IPS-15b (cell line): ENCODE results near the gene CXCL6.
A peak's percentile ranks its signal among the peaks of the same experiment; 100 is the strongest.

ENCODE experiments used
- H3K27me3 ChIP-seq: one replicate; pipeline ENCODE4 v1.6.1; 2013; ENCODE audit warnings: low read length; ENCODE audit not compliant: control insufficient read depth, insufficient read depth
- H3K36me3 ChIP-seq: one replicate; pipeline ENCODE4 v1.6.1; 2013; ENCODE audit warnings: low read length; ENCODE audit not compliant: control insufficient read depth, insufficient read depth
- H3K4me1 ChIP-seq: one replicate; pipeline ENCODE4 v1.6.1; 2013; ENCODE audit warnings: mild to moderate bottlenecking, low read length; ENCODE audit not compliant: control insufficient read depth, insufficient read depth
- H3K4me3 ChIP-seq: one replicate; pipeline ENCODE4 v1.5.1; 2013; ENCODE audit warnings: low read depth, low read length
- H3K9ac ChIP-seq: one replicate; pipeline ENCODE4 v1.6.1; 2013; ENCODE audit warnings: low read depth, mild to moderate bottlenecking, low read length
- H3K9me3 ChIP-seq: one replicate; pipeline ENCODE4 v1.6.1; 2013; ENCODE audit warnings: mild to moderate bottlenecking, low read length; ENCODE audit not compliant: control insufficient read depth, insufficient read depth

The CXCL6 gene

GRCh38 chr4:73870260-73870659 lies 33.8 kb downstream of the CXCL6 start:
- Histone ChIP-seq H3K27me3 (peaks cover 28% of the 10 kb centered on the region), H3K36me3 (no peaks in the 10 kb centered on the region), H3K4me1 (no peaks in the 10 kb centered on the region), H3K9ac (no peak overlapping the region), H3K4me3 (peak overlapping the region; percentile 65), H3K9me3 (no peaks in the 10 kb centered on the region)

- H3K4me3 ChIP-seq, result no peak overlapping the region
- no peak overlapping the region for H3K9ac ChIP-seq
- no peaks in the 10 kb centered on the region for H3K36me3 ChIP-seq
- peaks cover 28% of the 10 kb centered on the region for H3K27me3 ChIP-seq
- no peaks in the 10 kb centered on the region for H3K9me3 ChIP-seq
- no peaks in the 10 kb centered on the region for H3K4me1 ChIP-seq
Measured at GRCh38 chr4:73870768-73871167, 34.3 kb downstream of the CXCL6 start.

GRCh38 chr4:73871511-73872310 lies 35.2 kb downstream of the CXCL6 start:
- H3K27me3 ChIP-seq, result peaks cover 28% of the 10 kb centered on the region
- H3K36me3 ChIP-seq, result no peaks in the 10 kb centered on the region
- no peaks in the 10 kb centered on the region for H3K4me1 ChIP-seq
- no peak overlapping the region for H3K4me3 ChIP-seq
- H3K9ac ChIP-seq, result no peak overlapping the region
- H3K9me3 ChIP-seq, result no peaks in the 10 kb centered on the region

- Histone ChIP-seq H3K36me3 (no peaks in the 10 kb centered on the region), H3K4me1 (no peaks in the 10 kb centered on the region), H3K9ac (no peak overlapping the region), H3K4me3 (no peak overlapping the region), H3K27me3 (peaks cover 28% of the 10 kb centered on the region), H3K9me3 (no peaks in the 10 kb centered on the region)
Measured at GRCh38 chr4:73872316-73873108, 36.0 kb downstream of the CXCL6 start.

- H3K9ac ChIP-seq, result no peak overlapping the region
- peaks cover 15% of the 10 kb centered on the region for H3K27me3 ChIP-seq
- no peaks in the 10 kb centered on the region for H3K4me1 ChIP-seq
- H3K36me3 ChIP-seq, result no peaks in the 10 kb centered on the region
- H3K9me3 ChIP-seq, result no peaks in the 10 kb centered on the region
- no peak overlapping the region for H3K4me3 ChIP-seq
Measured at GRCh38 chr4:73874386-73874785, 37.9 kb downstream of the CXCL6 start.

- peaks cover 7% of the 10 kb centered on the region for H3K27me3 ChIP-seq
- H3K9me3 ChIP-seq, result no peaks in the 10 kb centered on the region
- no peak overlapping the region for H3K9ac ChIP-seq
Measured at GRCh38 chr4:73875401-73875800, 38.9 kb downstream of the CXCL6 start.

GRCh38 chr4:73883306-73883705 lies 46.8 kb downstream of the CXCL6 start:
- H3K9ac ChIP-seq, result no peak overlapping the region
- no peaks in the 10 kb centered on the region for H3K36me3 ChIP-seq
- no peaks in the 10 kb centered on the region for H3K4me1 ChIP-seq
- no peaks in the 10 kb centered on the region for H3K27me3 ChIP-seq
- no peak overlapping the region for H3K4me3 ChIP-seq
- H3K9me3 ChIP-seq, result no peaks in the 10 kb centered on the region

More at GRCh38 chr4:73875401-73875800, 38.9 kb downstream of the CXCL6 start:
- no peaks in the 10 kb centered on the region for H3K36me3 ChIP-seq
- H3K4me1 ChIP-seq, result no peaks in the 10 kb centered on the region
- no peak overlapping the region for H3K4me3 ChIP-seq

- no peaks in the 10 kb centered on the region for H3K27me3 ChIP-seq
- H3K9ac ChIP-seq, result no peak overlapping the region
- H3K4me1 ChIP-seq, result no peaks in the 10 kb centered on the region
- H3K4me3 ChIP-seq, result no peak overlapping the region
- H3K36me3 ChIP-seq, result no peaks in the 10 kb centered on the region
- H3K9me3 ChIP-seq, result no peaks in the 10 kb centered on the region
Measured at GRCh38 chr4:73885574-73886267, 49.2 kb downstream of the CXCL6 start.
